GM23338 (cell line): ENCODE measurements around the gene FKBP1A. TPM values are rescaled to one million over a fixed set of nuclear protein-coding genes. Genes with fewer than 3 reads are reported as not detected.

Experiments
- ATAC-seq: fragments of 200-7000 bp; cut with Tn5 transposase; 3 replicates; pipeline ENCODE4 v1.9.1; 2020
- DNase-seq: peaks from one replicate; pipeline ENCODE4 v3.0.0-alpha.2; 2015; ENCODE audit warnings: low spot score
- H2AFZ ChIP-seq: fragments of 200-600 bp; sonication (generic); 2 replicates; pipeline ENCODE4 v1.8.0; 2016; ENCODE audit warnings: antibody characterized with exemption, mild to moderate bottlenecking, moderate library complexity
- H3F3A ChIP-seq: fragments of 200-600 bp; sonication (generic); replicated peaks from 2 replicates; pipeline ENCODE4 v1.8.0; 2017; ENCODE audit warnings: antibody characterized with exemption, mixed run types, low read depth
- H3K27ac ChIP-seq: fragments of 200-600 bp; sonication (generic); 2 replicates; pipeline ENCODE4 v1.6.1; 2016; ENCODE audit warnings: low read depth
- H3K27me3 ChIP-seq: fragments of 200-600 bp; sonication (generic); 2 replicates; pipeline ENCODE4 v1.8.0; 2016; ENCODE audit warnings: mild to moderate bottlenecking, mixed run types, moderate library complexity; ENCODE audit not compliant: insufficient read depth
- H3K36me3 ChIP-seq: fragments of 200-600 bp; sonication (generic); 2 replicates; pipeline ENCODE4 v1.8.0; 2016; ENCODE audit warnings: mild to moderate bottlenecking; ENCODE audit not compliant: insufficient read depth
- H3K4me1 ChIP-seq: fragments of 200-600 bp; sonication (generic); 2 replicates; pipeline ENCODE4 v1.8.0; 2016; ENCODE audit warnings: mild to moderate bottlenecking, moderate library complexity; ENCODE audit not compliant: insufficient read depth
- H3K4me2 ChIP-seq: fragments of 200-600 bp; sonication (generic); 2 replicates; pipeline ENCODE4 v1.7.1; 2017; ENCODE audit warnings: mixed run types
- H3K4me3 ChIP-seq: fragments of 200-600 bp; sonication (generic); 2 replicates; pipeline ENCODE4 v1.6.1; 2016; ENCODE audit warnings: mixed run types
- H3K79me2 ChIP-seq: fragments of 200-600 bp; sonication (generic); replicated peaks from 2 replicates; pipeline ENCODE4 v1.8.0; 2017; ENCODE audit warnings: mild to moderate bottlenecking; ENCODE audit not compliant: insufficient read depth
- H3K9me2 ChIP-seq: fragments of 200-600 bp; sonication (generic); 2 replicates; pipeline ENCODE4 v1.8.0; 2017; ENCODE audit not compliant: insufficient read depth
- H4K20me1 ChIP-seq: fragments of 200-600 bp; sonication (generic); replicated peaks from 2 replicates; pipeline ENCODE4 v1.8.0; 2017; ENCODE audit warnings: mild to moderate bottlenecking; ENCODE audit not compliant: insufficient read depth
- H3K27ac Mint-ChIP-seq: 2 replicates; pipeline ENCODE4 v1.8.0; 2020; ENCODE audit warnings: inconsistent platforms, mild to moderate bottlenecking, moderate library complexity, mixed read lengths
- H3K27me3 Mint-ChIP-seq: 3 replicates; pipeline ENCODE4 v1.8.0; 2022; ENCODE audit warnings: low read depth, mild to moderate bottlenecking, moderate library complexity, mixed read lengths, inconsistent platforms; ENCODE audit not compliant: insufficient read depth, poor library complexity
- H3K36me3 Mint-ChIP-seq: 3 replicates; pipeline ENCODE4 v1.8.0; 2021; ENCODE audit warnings: low read depth, mild to moderate bottlenecking, inconsistent platforms, moderate library complexity, mixed read lengths
- H3K4me1 Mint-ChIP-seq: 3 replicates; pipeline ENCODE4 v1.8.0; 2020; ENCODE audit warnings: mild to moderate bottlenecking, inconsistent platforms, mixed read lengths
- H3K4me3 Mint-ChIP-seq: 3 replicates; pipeline ENCODE4 v1.8.0; 2021; ENCODE audit warnings: moderate library complexity, mild to moderate bottlenecking, inconsistent platforms, mixed read lengths
- H3K9me3 Mint-ChIP-seq: 3 replicates; pipeline ENCODE4 v1.8.0; 2020; ENCODE audit warnings: moderate library complexity, mild to moderate bottlenecking, inconsistent platforms, mixed read lengths
- CREB1 ChIP-seq: fragments of 250-450 bp; sonication (Bioruptor Pico); IDR thresholded peaks from 2 replicates; pipeline ENCODE4 v1.5.0; 2020; ENCODE audit warnings: low read depth, mild to moderate bottlenecking, moderate library complexity
- EZH2 ChIP-seq: fragments of 200-600 bp; sonication (generic); IDR thresholded peaks from one replicate; pipeline ENCODE4 v1.8.0; 2017; ENCODE audit warnings: antibody characterized with exemption, mild to moderate bottlenecking, low read depth; ENCODE audit not compliant: unreplicated experiment
- JUNB ChIP-seq: IDR thresholded peaks from one replicate; pipeline ENCODE4 v1.6.1; 2016; ENCODE audit warnings: antibody characterized with exemption; ENCODE audit not compliant: unreplicated experiment
- POLR2AphosphoS5 ChIP-seq: IDR thresholded peaks from 2 replicates; pipeline ENCODE4 v1.6.1; 2016; ENCODE audit warnings: antibody characterized with exemption, low read depth
- REST ChIP-seq: IDR thresholded peaks from one replicate; pipeline ENCODE4 v1.6.1; 2018; ENCODE audit warnings: antibody characterized with exemption; ENCODE audit not compliant: unreplicated experiment
- ZNF114 ChIP-seq: fragments of 250-450 bp; sonication (Bioruptor Pico); IDR thresholded peaks from 2 replicates; pipeline ENCODE4 v1.5.0; 2020; ENCODE audit warnings: mild to moderate bottlenecking, moderate library complexity
- ZNF331 ChIP-seq: fragments of 250-450 bp; sonication (Bioruptor Pico); IDR thresholded peaks from 2 replicates; pipeline ENCODE4 v1.5.0; 2020; ENCODE audit warnings: low read depth, mild to moderate bottlenecking, moderate library complexity
- ZNF462 ChIP-seq: fragments of 250-450 bp; sonication (Bioruptor Pico); IDR thresholded peaks from 2 replicates; pipeline ENCODE4 v1.5.0; 2020; ENCODE audit warnings: mild to moderate bottlenecking, moderate library complexity
- polyA plus RNA-seq: library from polyadenylated mRNA; unstranded; fragments of >200 nt; fragmentation: Nextera tagmentation; extraction: Ambion mirVana; gene quantifications from 2 replicates; pipeline ENCODE4 v1.2.1, GENCODE V29; 2016
- total RNA-seq: library from RNA; depleted of rRNA; stranded (reverse); fragments of >200 nt; shearing (Covaris generic); gene quantifications from 2 replicates; pipeline ENCODE4 v1.2.3, GENCODE V29; 2014

The FKBP1A gene
- total and polyA plus RNA-seq, 2 experiments from 2014 or later: 171 to 350 TPM

- no peak for TF ChIP-seq ZNF462 (CRISPR knock-in tag)
- no peak for TF ChIP-seq POLR2AphosphoS5
Measured at GRCh38 chr20:1327827-1328679, 64.8 kb downstream of the FKBP1A start (continued).

- peaks cover 40% of the 10 kb centered on the region for H3K79me2 ChIP-seq
- TF ChIP-seq REST (no peak), ZNF331 (CRISPR knock-in tag) (no peak), CREB1 (CRISPR knock-in tag) (no peak), ZNF114 (no peak), JUNB (no peak), EZH2 (no peak)
Measured at GRCh38 chr20:1327241-1327653, 65.6 kb downstream of the FKBP1A start.

More at GRCh38 chr20:1327241-1327653, 65.6 kb downstream of the FKBP1A start:
- ATAC-seq (no peak), DNase-seq (no peak)
- H3K9me2 ChIP-seq: no peaks in the 10 kb centered on the region
- peaks cover 2% of the 10 kb centered on the region for H3K27me3 Mint-ChIP-seq
- H3K36me3 ChIP-seq: no peaks in the 10 kb centered on the region
- H3K4me3 Mint-ChIP-seq: no peak overlapping the region; the same call in 2 of the 3 replicates
- no peaks in the 10 kb centered on the region for H3F3A ChIP-seq
- no peak overlapping the region for H3K4me2 ChIP-seq
- no peaks in the 10 kb centered on the region for H3K27me3 ChIP-seq
- H3K36me3 Mint-ChIP-seq: peaks cover 5% of the 10 kb centered on the region
- H3K27ac ChIP-seq: no peak overlapping the region
- H3K9me3 Mint-ChIP-seq: no peaks in the 10 kb centered on the region
- peaks cover 16% of the 10 kb centered on the region; the same call in 1 of the 2 replicates for H4K20me1 ChIP-seq
- peaks cover 7% of the 10 kb centered on the region for H3K4me1 ChIP-seq
- H3K4me3 ChIP-seq: no peak overlapping the region
- H3K4me1 Mint-ChIP-seq: peaks cover 8% of the 10 kb centered on the region; the same call in 2 of the 3 replicates
- H2AFZ ChIP-seq: no peak overlapping the region
- no peak overlapping the region; the same call in 1 of the 2 replicates for H3K27ac Mint-ChIP-seq
